IMR-90 (cell line): ENCODE data around the gene NCAM1. TPM values are rescaled to one million over a fixed set of nuclear protein-coding genes. Genes with fewer than 3 reads are reported as not detected.

Experiments
- ATAC-seq: fragments of 200-7000 bp; cut with Tn5 transposase; 2 replicates; pipeline ENCODE4 v1.9.1; 2020; ENCODE audit warnings: low read depth, mild to moderate bottlenecking, moderate library complexity
- BruUV-seq: library from RNA; stranded (reverse); fragments of 400-500 nt; replicated peaks from 2 replicates; lab custom pipeline; 2021; lab: Mats Ljungman, UMichigan
- CTCF ChIA-PET: fragments of 300-600 bp; formaldehyde crosslinking; extraction: SDS; loops from one replicate; lab custom pipeline; 2021; ENCODE audit warnings: antibody characterized with exemption; lab: Yijun Ruan, JAX
- POLR2A ChIA-PET: fragments of 300-600 bp; sonication (Branson Sonifier 250); formaldehyde crosslinking; loops from one replicate; lab custom pipeline; 2022; ENCODE audit warnings: antibody characterized with exemption; ENCODE audit not compliant: unreplicated experiment; lab: Charles Lee
- DNase-seq: peaks from one replicate; pipeline ENCODE4 v3.0.0; 2013
- H2AFZ ChIP-seq: replicated peaks from 2 replicates; pipeline ENCODE3; 2013; ENCODE audit warnings: low read length, mild to moderate bottlenecking; ENCODE audit not compliant: poor library complexity
- H2AK5ac ChIP-seq: 2 replicates; pipeline ENCODE4 v1.6.1; 2013; ENCODE audit warnings: low read depth, low read length, inconsistent platforms
- H2AK9ac ChIP-seq: replicated peaks from 2 replicates; pipeline ENCODE3; 2013; ENCODE audit warnings: mild to moderate bottlenecking, low read depth, low read length, moderate library complexity; ENCODE audit not compliant: poor library complexity
- H2BK120ac ChIP-seq: 2 replicates; pipeline ENCODE4 v1.6.1; 2013; ENCODE audit warnings: low read depth, low read length, inconsistent platforms
- H2BK15ac ChIP-seq: 3 replicates; pipeline ENCODE4 v1.6.1; 2013; ENCODE audit warnings: low read depth, low read length, inconsistent platforms
- H2BK20ac ChIP-seq: 2 replicates; pipeline ENCODE4 v1.6.1; 2013; ENCODE audit warnings: low read depth, mild to moderate bottlenecking, inconsistent platforms, low read length, moderate library complexity
- H2BK5ac ChIP-seq: 2 replicates; pipeline ENCODE4 v1.6.1; 2013; ENCODE audit warnings: mild to moderate bottlenecking, low read depth, low read length, inconsistent platforms; ENCODE audit not compliant: poor library complexity, severe bottlenecking
- H3K14ac ChIP-seq: replicated peaks from 2 replicates; pipeline ENCODE4 v1.6.1; 2013; ENCODE audit warnings: low read depth, low read length, inconsistent platforms
- H3K18ac ChIP-seq: 2 replicates; pipeline ENCODE4 v1.6.1; 2013; ENCODE audit warnings: low read depth, low read length, control low read depth
- H3K23ac ChIP-seq: 2 replicates; pipeline ENCODE4 v1.6.1; 2013; ENCODE audit warnings: low read depth, low read length, inconsistent platforms
- H3K27ac ChIP-seq: 2 replicates; pipeline ENCODE4 v1.5.1; 2013; ENCODE audit warnings: mild to moderate bottlenecking, control low read depth, low read length; ENCODE audit not compliant: insufficient read depth
- H3K27me3 ChIP-seq: 2 replicates; pipeline ENCODE4 v1.6.1; 2013; ENCODE audit warnings: low read length; ENCODE audit not compliant: control insufficient read depth, insufficient read depth
- H3K36me3 ChIP-seq: 2 replicates; pipeline ENCODE4 v1.6.1; 2013; ENCODE audit warnings: low read length, mixed read lengths; ENCODE audit not compliant: control insufficient read depth, insufficient read depth
- H3K4ac ChIP-seq: 2 replicates; pipeline ENCODE4 v1.6.1; 2013; ENCODE audit warnings: low read depth, low read length, inconsistent platforms
- H3K4me1 ChIP-seq: 2 replicates; pipeline ENCODE4 v1.6.1; 2013; ENCODE audit warnings: low read length, mixed read lengths; ENCODE audit not compliant: control insufficient read depth, insufficient read depth
- H3K4me2 ChIP-seq: 2 replicates; pipeline ENCODE4 v1.6.1; 2013; ENCODE audit warnings: low read depth, mild to moderate bottlenecking, control low read depth, low read length, moderate library complexity
- H3K4me3 ChIP-seq: 2 replicates; pipeline ENCODE4 v1.5.1; 2013; ENCODE audit warnings: low read depth, mild to moderate bottlenecking, control low read depth, low read length, moderate library complexity; ENCODE audit not compliant: insufficient read depth
- H3K56ac ChIP-seq: 2 replicates; pipeline ENCODE4 v1.6.1; 2013; ENCODE audit warnings: low read length, inconsistent platforms; ENCODE audit not compliant: insufficient read depth; ENCODE audit errors: extremely low read depth
- H3K79me1 ChIP-seq, 2 experiments: 2 replicates each; pipeline ENCODE4 v1.6.1; 2013; ENCODE audit warnings: low read length in 2 of 2, inconsistent platforms in 1 of 2, low read depth in 1 of 2
- H3K9ac ChIP-seq: 2 replicates; pipeline ENCODE4 v1.6.1; 2013; ENCODE audit warnings: low read depth, low read length, control low read depth
- H3K9me1 ChIP-seq: 2 replicates; pipeline ENCODE4 v1.6.1; 2013; ENCODE audit warnings: low read length, inconsistent platforms; ENCODE audit not compliant: insufficient read depth
- H3K9me3 ChIP-seq: 2 replicates; pipeline ENCODE4 v1.6.1; 2013; ENCODE audit warnings: low read length; ENCODE audit not compliant: control insufficient read depth, insufficient read depth
- H4K20me1 ChIP-seq: 2 replicates; pipeline ENCODE4 v1.6.1; 2013; ENCODE audit warnings: low read length, inconsistent platforms; ENCODE audit not compliant: insufficient read depth
- H4K5ac ChIP-seq: 2 replicates; pipeline ENCODE4 v1.6.1; 2013; ENCODE audit warnings: mild to moderate bottlenecking, low read depth, low read length, control low read depth
- H4K8ac ChIP-seq, 2 experiments: 2 replicates each; pipeline ENCODE4 v1.6.1; 2013; ENCODE audit warnings: low read depth in 2 of 2, low read length in 2 of 2, control low read depth in 1 of 2, inconsistent platforms in 1 of 2
- H4K91ac ChIP-seq: 2 replicates; pipeline ENCODE4 v1.6.1; 2013; ENCODE audit warnings: low read depth, low read length, inconsistent platforms; ENCODE audit not compliant: insufficient read depth
- BHLHE40 ChIP-seq: fragments of 150-350 bp; IDR thresholded peaks from 2 replicates; pipeline ENCODE4 v1.6.1; 2016; ENCODE audit warnings: mild to moderate bottlenecking, low read depth, low read length
- CEBPB ChIP-seq: IDR thresholded peaks from 2 replicates; pipeline ENCODE4 v1.6.1; 2012; ENCODE audit warnings: low read depth, low read length, improper control_type of control experiment
- CHD1 ChIP-seq: IDR thresholded peaks from 2 replicates; pipeline ENCODE4 v1.6.1; 2012; ENCODE audit warnings: low read depth, low read length, improper control_type of control experiment
- FOS ChIP-seq: fragments of 150-350 bp; IDR thresholded peaks from 2 replicates; pipeline ENCODE4 v1.6.1; 2016; ENCODE audit warnings: low read depth, low read length
- MAZ ChIP-seq: IDR thresholded peaks from 2 replicates; pipeline ENCODE4 v1.6.1; 2012; ENCODE audit warnings: low read depth, mild to moderate bottlenecking, low read length, improper control_type of control experiment, moderate library complexity, borderline replicate concordance
- MXI1 ChIP-seq: IDR thresholded peaks from 2 replicates; pipeline ENCODE4 v1.6.1; 2012; ENCODE audit warnings: low read depth, mild to moderate bottlenecking, low read length, moderate library complexity, borderline replicate concordance
- NFE2L2 ChIP-seq: fragments of 150-350 bp; IDR thresholded peaks from 2 replicates; pipeline ENCODE4 v1.6.1; 2016; ENCODE audit warnings: low read depth, mild to moderate bottlenecking, low read length
- POLR2A ChIP-seq: IDR thresholded peaks from 2 replicates; pipeline ENCODE4 v1.6.1; 2012; ENCODE audit warnings: mild to moderate bottlenecking, low read depth, low read length
- RAD21 ChIP-seq: IDR thresholded peaks from 2 replicates; pipeline ENCODE4 v1.6.1; 2012; ENCODE audit warnings: low read length, improper control_type of control experiment
- RCOR1 ChIP-seq: IDR thresholded peaks from 2 replicates; pipeline ENCODE4 v1.6.1; 2012; ENCODE audit warnings: mild to moderate bottlenecking, low read length, improper control_type of control experiment; ENCODE audit not compliant: insufficient replicate concordance
- RFX5 ChIP-seq: IDR thresholded peaks from 2 replicates; pipeline ENCODE4 v1.8.0; 2012; ENCODE audit warnings: low read depth, mild to moderate bottlenecking, low read length, moderate library complexity
- SMC3 ChIP-seq: fragments of 150-350 bp; IDR thresholded peaks from 2 replicates; pipeline ENCODE4 v1.6.1; 2016; ENCODE audit warnings: low read depth, mild to moderate bottlenecking, antibody characterized with exemption, low read length, moderate library complexity
- USF2 ChIP-seq: fragments of 150-350 bp; IDR thresholded peaks from 2 replicates; pipeline ENCODE4 v1.6.1; 2017; ENCODE audit warnings: mild to moderate bottlenecking, antibody characterized with exemption, low read length, low read depth
- WGBS, 2 experiments: methylation state at CpG; one replicate each; pipeline versions ENCODE4 v1.1.5 to v1.1.7; 2013; ENCODE audit warnings: missing lambda C conversion rate in 2 of 2; ENCODE audit not compliant: insufficient read length in 1 of 2; ENCODE audit errors: extremely low coverage in 2 of 2; 5-methylcytosine and 5-hydroxymethylcytosine counted together
- dilution Hi-C: fragments of 300-500 bp; cut with HindIII; formaldehyde crosslinking; loops from one replicate; pipeline ENCODE4 v1.14.3; 2018; ENCODE audit warnings: low sequenced_read_pairs; ENCODE audit not compliant: unreplicated experiment
- in situ Hi-C: fragments of 300-500 bp; cut with MboI; formaldehyde crosslinking; loops from 3 replicates; pipeline ENCODE4 v1.14.3; 2019; ENCODE audit warnings: low sequenced_read_pairs, inconsistent platforms, mixed read lengths
- intact Hi-C: fragments of 100-400 bp; cut with micrococcal nuclease; formaldehyde crosslinking; loops from 2 replicates; pipeline ENCODE4 v1.10.0; 2022
- polyA plus RNA-seq, 3 experiments: library from polyadenylated mRNA; depleted of rRNA; stranded (reverse); fragments of >200 nt; gene quantifications; 2 replicates each; pipeline ENCODE4 v1.2.3, GENCODE V29; 2012; ENCODE audit warnings: low replicate concordance in 1 of 3
- total RNA-seq: library from RNA; depleted of rRNA; stranded (reverse); fragments of >200 nt; gene quantifications from 2 replicates; pipeline ENCODE4 v1.2.3, GENCODE V29; 2012
- TF ChIP-seq, protein P1 (sequence below): fragments of 150-350 bp; IDR thresholded peaks from 2 replicates; pipeline ENCODE4 v1.6.1; 2016; ENCODE audit warnings: low read depth, mild to moderate bottlenecking, low read length, moderate library complexity, borderline replicate concordance

Gene NCAM1
- total and polyA plus RNA-seq, 2 of the 4 experiments (the other 2 are of a cell fraction), result 0.09 to 0.18 TPM

DNA sequence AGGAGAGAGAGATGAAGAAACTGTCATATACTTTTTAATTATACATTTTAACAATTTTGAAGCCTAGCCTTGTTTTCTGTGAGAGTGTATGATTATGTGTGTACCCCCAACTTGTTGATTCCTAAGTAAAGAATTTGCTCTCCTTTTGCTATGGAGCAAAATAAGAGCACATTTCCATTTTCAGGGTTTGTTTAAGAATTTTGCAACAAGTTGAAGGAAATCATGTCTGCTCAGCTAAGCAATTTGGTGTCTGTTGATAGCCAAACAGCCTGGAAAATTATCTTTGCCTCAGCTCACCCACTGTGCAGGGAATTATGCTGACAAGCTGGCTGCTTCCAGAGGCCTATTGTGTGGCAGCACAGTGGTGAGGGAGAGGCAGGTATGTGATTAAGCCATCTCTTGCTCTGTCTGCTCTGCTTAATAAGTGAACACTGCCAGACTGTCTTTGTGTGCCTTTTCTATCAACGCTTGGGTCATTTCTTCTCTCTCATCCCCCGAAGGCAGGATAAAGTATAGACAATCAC is 218.0 kb downstream of the NCAM1 start:
- H3K36me3 ChIP-seq, result no peaks in the 10 kb centered on the region
- H3K79me1 ChIP-seq, result no peaks in the 10 kb centered on the region
- no peak overlapping the region for H3K18ac ChIP-seq
- H4K20me1 ChIP-seq, result no peaks in the 10 kb centered on the region
- no peak overlapping the region for H3K4me3 ChIP-seq
- H2BK20ac ChIP-seq, result no peak overlapping the region
- H2BK5ac ChIP-seq, result no peak overlapping the region
- H2AFZ ChIP-seq, result no peak overlapping the region
- H4K91ac ChIP-seq, result no peak overlapping the region
- no peak for TF ChIP-seq RFX5
- no peak for TF ChIP-seq CEBPB
- no peak for TF ChIP-seq FOS
- TF ChIP-seq MAZ, result no peak
- no peak for TF ChIP-seq NFE2L2
- TF ChIP-seq USF2, result no peak
- TF ChIP-seq SMC3, result no peak
- no peak for TF ChIP-seq POLR2A
- no peak for TF ChIP-seq RAD21
- no peak for TF ChIP-seq CHD1
- TF ChIP-seq RCOR1, result no peak
- TF ChIP-seq, protein P1, sequence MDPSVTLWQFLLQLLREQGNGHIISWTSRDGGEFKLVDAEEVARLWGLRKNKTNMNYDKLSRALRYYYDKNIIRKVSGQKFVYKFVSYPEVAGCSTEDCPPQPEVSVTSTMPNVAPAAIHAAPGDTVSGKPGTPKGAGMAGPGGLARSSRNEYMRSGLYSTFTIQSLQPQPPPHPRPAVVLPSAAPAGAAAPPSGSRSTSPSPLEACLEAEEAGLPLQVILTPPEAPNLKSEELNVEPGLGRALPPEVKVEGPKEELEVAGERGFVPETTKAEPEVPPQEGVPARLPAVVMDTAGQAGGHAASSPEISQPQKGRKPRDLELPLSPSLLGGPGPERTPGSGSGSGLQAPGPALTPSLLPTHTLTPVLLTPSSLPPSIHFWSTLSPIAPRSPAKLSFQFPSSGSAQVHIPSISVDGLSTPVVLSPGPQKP, result no peak
- TF ChIP-seq BHLHE40, result no peak
- no peak for TF ChIP-seq MXI1
- H3K9ac ChIP-seq, result no peak overlapping the region
- no peak overlapping the region for H2BK15ac ChIP-seq
- H3K56ac ChIP-seq, result no peak overlapping the region
- no peaks in the 10 kb centered on the region for H3K4me1 ChIP-seq
- no peak overlapping the region for H3K14ac ChIP-seq
- H4K5ac ChIP-seq, result no peak overlapping the region
- dilution Hi-C loops, result no loop called here
- no peak overlapping the region for H3K4me2 ChIP-seq
- intact Hi-C loops, result no loop called here
- WGBS, 2 experiments, result no CpG with 5 or more reads among the region's 2 CpGs
- no peak overlapping the region for H2AK9ac ChIP-seq
- no peak overlapping the region for H3K4ac ChIP-seq
- H3K23ac ChIP-seq, result no peak overlapping the region
- in situ Hi-C loops, result no loop called here
- H3K9me3 ChIP-seq, result no peaks in the 10 kb centered on the region
- H3K9me1 ChIP-seq, result no peaks in the 10 kb centered on the region
- ChIA-PET CTCF (no interaction called here), POLR2A (no interaction called here)
- BruUV-seq, result no TSS peak
- no peak for ATAC-seq
- H4K8ac ChIP-seq, result no peak overlapping the region
- H3K27me3 ChIP-seq, result no peaks in the 10 kb centered on the region
- H2AK5ac ChIP-seq, result no peak overlapping the region
- no peak overlapping the region for H2BK120ac ChIP-seq
- no peak overlapping the region for H3K27ac ChIP-seq
- DNase-seq, result no peak
